GM23338 (cell line): ENCODE measurements around the gene GPR141. TPM values are rescaled to one million over a fixed set of nuclear protein-coding genes. Genes with fewer than 3 reads are reported as not detected.

Experiments
- ATAC-seq: fragments of 200-7000 bp; cut with Tn5 transposase; 3 replicates; pipeline ENCODE4 v1.9.1; 2020
- DNase-seq: peaks from one replicate; pipeline ENCODE4 v3.0.0-alpha.2; 2015; ENCODE audit warnings: low spot score
- H2AFZ ChIP-seq: fragments of 200-600 bp; sonication (generic); 2 replicates; pipeline ENCODE4 v1.8.0; 2016; ENCODE audit warnings: antibody characterized with exemption, mild to moderate bottlenecking, moderate library complexity
- H3F3A ChIP-seq: fragments of 200-600 bp; sonication (generic); replicated peaks from 2 replicates; pipeline ENCODE4 v1.8.0; 2017; ENCODE audit warnings: antibody characterized with exemption, mixed run types, low read depth
- H3K27ac ChIP-seq: fragments of 200-600 bp; sonication (generic); 2 replicates; pipeline ENCODE4 v1.6.1; 2016; ENCODE audit warnings: low read depth
- H3K27me3 ChIP-seq: fragments of 200-600 bp; sonication (generic); 2 replicates; pipeline ENCODE4 v1.8.0; 2016; ENCODE audit warnings: mild to moderate bottlenecking, mixed run types, moderate library complexity; ENCODE audit not compliant: insufficient read depth
- H3K36me3 ChIP-seq: fragments of 200-600 bp; sonication (generic); 2 replicates; pipeline ENCODE4 v1.8.0; 2016; ENCODE audit warnings: mild to moderate bottlenecking; ENCODE audit not compliant: insufficient read depth
- H3K4me1 ChIP-seq: fragments of 200-600 bp; sonication (generic); 2 replicates; pipeline ENCODE4 v1.8.0; 2016; ENCODE audit warnings: mild to moderate bottlenecking, moderate library complexity; ENCODE audit not compliant: insufficient read depth
- H3K4me2 ChIP-seq: fragments of 200-600 bp; sonication (generic); 2 replicates; pipeline ENCODE4 v1.7.1; 2017; ENCODE audit warnings: mixed run types
- H3K4me3 ChIP-seq: fragments of 200-600 bp; sonication (generic); 2 replicates; pipeline ENCODE4 v1.6.1; 2016; ENCODE audit warnings: mixed run types
- H3K79me2 ChIP-seq: fragments of 200-600 bp; sonication (generic); replicated peaks from 2 replicates; pipeline ENCODE4 v1.8.0; 2017; ENCODE audit warnings: mild to moderate bottlenecking; ENCODE audit not compliant: insufficient read depth
- H3K9me2 ChIP-seq: fragments of 200-600 bp; sonication (generic); 2 replicates; pipeline ENCODE4 v1.8.0; 2017; ENCODE audit not compliant: insufficient read depth
- H4K20me1 ChIP-seq: fragments of 200-600 bp; sonication (generic); replicated peaks from 2 replicates; pipeline ENCODE4 v1.8.0; 2017; ENCODE audit warnings: mild to moderate bottlenecking; ENCODE audit not compliant: insufficient read depth
- H3K27ac Mint-ChIP-seq: 2 replicates; pipeline ENCODE4 v1.8.0; 2020; ENCODE audit warnings: inconsistent platforms, mild to moderate bottlenecking, moderate library complexity, mixed read lengths
- H3K27me3 Mint-ChIP-seq: 3 replicates; pipeline ENCODE4 v1.8.0; 2022; ENCODE audit warnings: low read depth, mild to moderate bottlenecking, moderate library complexity, mixed read lengths, inconsistent platforms; ENCODE audit not compliant: insufficient read depth, poor library complexity
- H3K36me3 Mint-ChIP-seq: 3 replicates; pipeline ENCODE4 v1.8.0; 2021; ENCODE audit warnings: low read depth, mild to moderate bottlenecking, inconsistent platforms, moderate library complexity, mixed read lengths
- H3K4me1 Mint-ChIP-seq: 3 replicates; pipeline ENCODE4 v1.8.0; 2020; ENCODE audit warnings: mild to moderate bottlenecking, inconsistent platforms, mixed read lengths
- H3K4me3 Mint-ChIP-seq: 3 replicates; pipeline ENCODE4 v1.8.0; 2021; ENCODE audit warnings: moderate library complexity, mild to moderate bottlenecking, inconsistent platforms, mixed read lengths
- H3K9me3 Mint-ChIP-seq: 3 replicates; pipeline ENCODE4 v1.8.0; 2020; ENCODE audit warnings: moderate library complexity, mild to moderate bottlenecking, inconsistent platforms, mixed read lengths
- CREB1 ChIP-seq: fragments of 250-450 bp; sonication (Bioruptor Pico); IDR thresholded peaks from 2 replicates; pipeline ENCODE4 v1.5.0; 2020; ENCODE audit warnings: low read depth, mild to moderate bottlenecking, moderate library complexity
- CTCF ChIP-seq, 2 experiments: fragments of 200-600 bp in 1 of 2; sonication (generic) in 1 of 2; conservative IDR thresholded peaks; 2 replicates each; pipeline versions ENCODE4 v1.5.1 to v1.6.1; 2016 to 2017; ENCODE audit warnings: antibody characterized with exemption in 2 of 2, low read depth in 2 of 2, mild to moderate bottlenecking in 2 of 2, moderate library complexity in 1 of 2
- ETS1 ChIP-seq: IDR thresholded peaks from 2 replicates; pipeline ENCODE4 v1.6.1; 2016; ENCODE audit warnings: antibody characterized with exemption
- EZH2 ChIP-seq: fragments of 200-600 bp; sonication (generic); IDR thresholded peaks from one replicate; pipeline ENCODE4 v1.8.0; 2017; ENCODE audit warnings: antibody characterized with exemption, mild to moderate bottlenecking, low read depth; ENCODE audit not compliant: unreplicated experiment
- EZH2phosphoT487 ChIP-seq: fragments of 200-600 bp; sonication (generic); IDR thresholded peaks from one replicate; pipeline ENCODE4 v1.8.1; 2018; ENCODE audit warnings: antibody characterized with exemption; ENCODE audit not compliant: unreplicated experiment
- NANOG ChIP-seq: IDR thresholded peaks from 2 replicates; pipeline ENCODE4 v1.6.1; 2016; ENCODE audit warnings: antibody characterized with exemption, borderline replicate concordance
- POLR2AphosphoS5 ChIP-seq: IDR thresholded peaks from 2 replicates; pipeline ENCODE4 v1.6.1; 2016; ENCODE audit warnings: antibody characterized with exemption, low read depth
- REST ChIP-seq: IDR thresholded peaks from one replicate; pipeline ENCODE4 v1.6.1; 2018; ENCODE audit warnings: antibody characterized with exemption; ENCODE audit not compliant: unreplicated experiment
- STAT1 ChIP-seq: IDR thresholded peaks from one replicate; pipeline ENCODE4 v1.6.1; 2016; ENCODE audit warnings: antibody characterized with exemption; ENCODE audit not compliant: unreplicated experiment
- ZNF114 ChIP-seq: fragments of 250-450 bp; sonication (Bioruptor Pico); IDR thresholded peaks from 2 replicates; pipeline ENCODE4 v1.5.0; 2020; ENCODE audit warnings: mild to moderate bottlenecking, moderate library complexity
- ZNF331 ChIP-seq: fragments of 250-450 bp; sonication (Bioruptor Pico); IDR thresholded peaks from 2 replicates; pipeline ENCODE4 v1.5.0; 2020; ENCODE audit warnings: low read depth, mild to moderate bottlenecking, moderate library complexity
- polyA plus RNA-seq: library from polyadenylated mRNA; unstranded; fragments of >200 nt; fragmentation: Nextera tagmentation; extraction: Ambion mirVana; gene quantifications from 2 replicates; pipeline ENCODE4 v1.2.1, GENCODE V29; 2016
- total RNA-seq: library from RNA; depleted of rRNA; stranded (reverse); fragments of >200 nt; shearing (Covaris generic); gene quantifications from 2 replicates; pipeline ENCODE4 v1.2.3, GENCODE V29; 2014

GPR141 gene
- total and polyA plus RNA-seq, 2 experiments from 2014 or later, result 0.80 TPM; not detected in 1

GRCh38 chr7:37757563-37757962 is 74.0 kb downstream of the GPR141 start:
- Histone ChIP-seq H2AFZ (no peak overlapping the region), H3F3A (no peaks in the 10 kb centered on the region), H3K4me2 (no peak overlapping the region), H3K27ac (no peak overlapping the region), H4K20me1 (no peaks in the 10 kb centered on the region), H3K36me3 (no peaks in the 10 kb centered on the region), H3K27me3 (no peaks in the 10 kb centered on the region), H3K79me2 (no peaks in the 10 kb centered on the region), H3K4me1 (no peaks in the 10 kb centered on the region), H3K4me3 (no peak overlapping the region), H3K9me2 (no peaks in the 10 kb centered on the region)
- H3K4me3 Mint-ChIP-seq, result no peak overlapping the region
- ATAC-seq, result no peak
- no peak for DNase-seq
- H3K27ac Mint-ChIP-seq, result no peak overlapping the region
- H3K4me1 Mint-ChIP-seq, result peaks cover 3% of the 10 kb centered on the region; the same call in 1 of the 3 replicates
- TF ChIP-seq CREB1 (no peak), ZNF114 (no peak), ZNF331 (CRISPR knock-in tag) (no peak)
- no peaks in the 10 kb centered on the region for H3K36me3 Mint-ChIP-seq
- peaks cover 1% of the 10 kb centered on the region for H3K27me3 Mint-ChIP-seq
- H3K9me3 Mint-ChIP-seq, result no peaks in the 10 kb centered on the region

GRCh38 chr7:37758501-37759045 is 75.0 kb downstream of the GPR141 start:
- Histone ChIP-seq H3K79me2 (no peaks in the 10 kb centered on the region), H3K27ac (no peak overlapping the region), H3K4me1 (no peaks in the 10 kb centered on the region), H3K4me2 (no peak overlapping the region), H4K20me1 (no peaks in the 10 kb centered on the region), H2AFZ (no peak overlapping the region), H3F3A (no peaks in the 10 kb centered on the region), H3K27me3 (no peaks in the 10 kb centered on the region), H3K4me3 (no peak overlapping the region), H3K36me3 (no peaks in the 10 kb centered on the region), H3K9me2 (no peaks in the 10 kb centered on the region)
- no peaks in the 10 kb centered on the region for H3K9me3 Mint-ChIP-seq
- DNase-seq, result no peak
- no peak overlapping the region for H3K4me3 Mint-ChIP-seq
- ATAC-seq, result no peak
- peaks cover 3% of the 10 kb centered on the region; the same call in 1 of the 3 replicates for H3K4me1 Mint-ChIP-seq
- peaks cover 1% of the 10 kb centered on the region for H3K27me3 Mint-ChIP-seq
- no peak overlapping the region for H3K27ac Mint-ChIP-seq
- peaks cover 3% of the 10 kb centered on the region; the same call in 1 of the 3 replicates for H3K36me3 Mint-ChIP-seq
- no peak for TF ChIP-seq CREB1
- no peak for TF ChIP-seq ZNF114
- TF ChIP-seq STAT1, result no peak
- TF ChIP-seq CTCF (conservative IDR thresholded peaks at IDR 0.05; ENCODE audit: low read depth in 2 of 2), result no peak
- no peak for TF ChIP-seq POLR2AphosphoS5
- TF ChIP-seq ETS1, result no peak
- TF ChIP-seq EZH2phosphoT487, result no peak
- TF ChIP-seq NANOG, result no peak
- no peak for TF ChIP-seq EZH2
- no peak for TF ChIP-seq REST
